AG04450 (cell line): ENCODE results near the gene SIAH3. TPM values are rescaled to one million over a fixed set of nuclear protein-coding genes. Genes with fewer than 3 reads are reported as not detected.

ENCODE experiments used
- CTCF ChIA-PET: fragments of 300-600, 350-600 bp; formaldehyde crosslinking; extraction: SDS; loops from one replicate; lab custom pipeline; 2022; ENCODE audit warnings: antibody characterized with exemption, inconsistent platforms; lab: Charles Lee
- POLR2A ChIA-PET: fragments of 350-600 bp; formaldehyde crosslinking; extraction: SDS; loops from one replicate; lab custom pipeline; 2021; ENCODE audit warnings: antibody characterized with exemption, inconsistent platforms; lab: Yijun Ruan, JAX
- DNase-seq: peaks from one replicate; pipeline ENCODE4 v3.0.0-alpha.2; 2011; ENCODE audit warnings: low read depth, low spot score
- H3K27ac ChIP-seq: one replicate; pipeline ENCODE4 v1.5.1; 2012; ENCODE audit warnings: low read depth, low read length, control low read depth
- H3K27me3 ChIP-seq: one replicate; pipeline ENCODE4 v1.6.0; 2012; ENCODE audit warnings: low read length; ENCODE audit not compliant: control insufficient read depth, insufficient read depth
- H3K4me3 ChIP-seq: 2 replicates; pipeline ENCODE4 v1.5.1; 2011; ENCODE audit warnings: mild to moderate bottlenecking, low read depth, low read length, control low read depth
- H3K9me3 ChIP-seq: 2 replicates; pipeline ENCODE4 v1.5.1; 2012; ENCODE audit warnings: low read length; ENCODE audit not compliant: control insufficient read depth, insufficient read depth
- CTCF ChIP-seq: IDR thresholded peaks from 2 replicates; pipeline ENCODE4 v1.5.1; 2011; ENCODE audit warnings: low read depth, low read length, control low read depth, inconsistent platforms
- polyA plus RNA-seq: library from polyadenylated mRNA; depleted of rRNA; stranded (reverse); fragments of >200 nt; gene quantifications from 2 replicates; pipeline ENCODE4 v1.2.3, GENCODE V29; 2011

The SIAH3 gene
- polyA plus RNA-seq, 1 experiment, result not detected

GRCh38 chr13:45748941-45749759 is 102.4 kb downstream of the SIAH3 start:
- CTCF ChIA-PET, result no interaction called here
- POLR2A ChIA-PET, result no interaction called here
- no peak for TF ChIP-seq CTCF
- no peaks in the 10 kb centered on the region for H3K9me3 ChIP-seq
- H3K27ac ChIP-seq, result no peak overlapping the region
- no peak for DNase-seq
- peaks cover 11% of the 10 kb centered on the region for H3K27me3 ChIP-seq
- H3K4me3 ChIP-seq, result no peak overlapping the region

GRCh38 chr13:45747071-45747470 is 104.5 kb downstream of the SIAH3 start:
- ChIA-PET CTCF (no interaction called here), POLR2A (no interaction called here)
- Histone ChIP-seq H3K9me3 (no peaks in the 10 kb centered on the region), H3K27ac (no peak overlapping the region), H3K27me3 (peaks cover 11% of the 10 kb centered on the region), H3K4me3 (no peak overlapping the region)
- DNase-seq, result no peak
- no peak for TF ChIP-seq CTCF

GRCh38 chr13:45744979-45745378 is 106.6 kb downstream of the SIAH3 start:
- no peak for TF ChIP-seq CTCF
- Histone ChIP-seq H3K4me3 (no peak overlapping the region), H3K9me3 (no peaks in the 10 kb centered on the region), H3K27me3 (peaks cover 11% of the 10 kb centered on the region), H3K27ac (no peak overlapping the region)
- no peak for DNase-seq
- ChIA-PET POLR2A (no interaction called here), CTCF (no interaction called here)

GRCh38 chr13:45742985-45743384 is 108.6 kb downstream of the SIAH3 start:
- Histone ChIP-seq H3K4me3 (no peak overlapping the region), H3K27ac (no peak overlapping the region), H3K9me3 (no peaks in the 10 kb centered on the region), H3K27me3 (peaks cover 5% of the 10 kb centered on the region)
- DNase-seq, result no peak
- no peak for TF ChIP-seq CTCF
- CTCF ChIA-PET, result no interaction called here
- POLR2A ChIA-PET, result no interaction called here

- Histone ChIP-seq H3K9me3 (no peaks in the 10 kb centered on the region), H3K4me3 (no peak overlapping the region), H3K27me3 (no peaks in the 10 kb centered on the region), H3K27ac (no peak overlapping the region)
- POLR2A ChIA-PET, result no interaction called here
- CTCF ChIA-PET, result no interaction called here
- DNase-seq, result no peak
- peak; percentile 18; the same call in 1 of the 2 replicates for TF ChIP-seq CTCF
Measured at GRCh38 chr13:45737571-45738017, 114.0 kb downstream of the SIAH3 start.
